ENCODE results near the gene NAA25. TPM values are rescaled to one million over a fixed set of nuclear protein-coding genes. Genes with fewer than 3 reads are reported as not detected.

The NAA25 gene
- total and polyA plus RNA-seq, 9 of the 15 experiments (the other 6 are each of a cell fraction or from before 2014, with no cell fraction given): 26.6 to 59.6 (median 48.9) TPM

- Histone ChIP-seq H3K9me1 (ENCODE audit: control insufficient read depth, insufficient read depth, low read length) (peaks cover 3% of the 10 kb centered on the region), H3K79me2 (ENCODE audit: control insufficient read depth, insufficient read depth, low read length) (peaks cover 8% of the 10 kb centered on the region), H4K20me1 (replicated peaks; ENCODE audit: control insufficient read depth, insufficient read depth, low read length) (no peaks in the 10 kb centered on the region), H3K4me1 (replicated peaks in 1 of 2; ENCODE audit: control insufficient read depth in 2 of 2, insufficient read depth in 2 of 2, low read length in 2 of 2) (peaks cover 5 to 27% of the 10 kb centered on the region in 2 experiments; a peak in 3 of 5 replicates), H3K4me2 (ENCODE audit: insufficient read depth, low read length) (no peak overlapping the region), H3K27me3 (ENCODE audit: control insufficient read depth in 2 of 2, insufficient read depth in 2 of 2, low read length in 2 of 2) (no peaks in the 10 kb centered on the region), H2AFZ (ENCODE audit: low read depth, low read length) (no peak overlapping the region), H3K4me3 (no peak overlapping the region), H3K36me3 (ENCODE audit: control insufficient read depth, insufficient read depth, low read length) (no peaks in the 10 kb centered on the region; the same call in 1 of the 3 replicates), H3K27ac (ENCODE audit: extremely low read depth, low read depth, low read length) (no peak overlapping the region), H3K9me3 (replicated peaks; ENCODE audit: control insufficient read depth, insufficient read depth, low read depth, low read length) (no peaks in the 10 kb centered on the region; the same call in 1 of the 2 replicates), H3K9ac (ENCODE audit: insufficient read depth in 1 of 2, low read depth in 2 of 2, low read length in 2 of 2) (no peak overlapping the region)
- ChIA-PET POLR2A (interaction anchor here (0.9 to 1.7 kb wide), 2 partner anchors 9 to 306 kb away, joined by 3 to 4 read pairs; partner anchors contain the start of genes ACAD10 and BRAP), CTCF (ENCODE audit: low intra/inter-chr PET ratio) (no interaction called here)
- TF ChIP-seq NFE2L1 (tag; IDR thresholded peaks at IDR 0.05; ENCODE audit: borderline replicate concordance, low read depth) (no peak), TEAD4 (IDR thresholded peaks at IDR 0.05; ENCODE audit: low read length) (peak; percentile 22; the same call in 1 of the 2 replicates), TEAD4 (CRISPR knock-in tag; IDR thresholded peaks at IDR 0.05; ENCODE audit: borderline replicate concordance) (no peak)
- intact Hi-C loops (cut with micrococcal nuclease): no loop called here
- DNase-seq (ENCODE audit: extremely low read depth in 1 of 4, low spot score in 3 of 4) (peak in 3 of 4 experiments; percentile 17 to 52 (median 39)), ATAC-seq (peak; percentile 38; the same call in 2 of the 3 replicates), FAIRE-seq (no peak)
- no TSS peak for BruUV-seq (replicated peaks)
- in situ Hi-C loops (cut with MboI): no loop called here
- 90% methylated on average over 2 of the region's 4 CpGs for WGBS (ENCODE audit: insufficient coverage, low coverage, missing lambda C conversion rate)
Measured at GRCh38 chr12:111991946-111992345, 116.6 kb downstream of the NAA25 start.

- BruUV-seq (replicated peaks): no TSS peak
- ATAC-seq: peak; percentile 14; the same call in 2 of the 3 replicates
- Histone ChIP-seq H3K9ac (ENCODE audit: insufficient read depth in 1 of 2, low read depth in 2 of 2, low read length in 2 of 2) (no peak overlapping the region), H3K4me2 (ENCODE audit: insufficient read depth, low read length) (no peak overlapping the region), H3K79me2 (ENCODE audit: control insufficient read depth, insufficient read depth, low read length) (peaks cover 4% of the 10 kb centered on the region), H3K36me3 (ENCODE audit: control insufficient read depth, insufficient read depth, low read length) (no peaks in the 10 kb centered on the region; the same call in 1 of the 3 replicates), H3K27ac (ENCODE audit: extremely low read depth, low read depth, low read length) (no peak overlapping the region), H4K20me1 (replicated peaks; ENCODE audit: control insufficient read depth, insufficient read depth, low read length) (no peaks in the 10 kb centered on the region), H3K4me1 (replicated peaks in 1 of 2; ENCODE audit: control insufficient read depth in 2 of 2, insufficient read depth in 2 of 2, low read length in 2 of 2) (peaks cover 5 to 27% of the 10 kb centered on the region in 2 experiments; a peak in 3 of 5 replicates), H3K9me1 (ENCODE audit: control insufficient read depth, insufficient read depth, low read length) (peaks cover 3% of the 10 kb centered on the region), H2AFZ (ENCODE audit: low read depth, low read length) (no peak overlapping the region), H3K9me3 (replicated peaks; ENCODE audit: control insufficient read depth, insufficient read depth, low read depth, low read length) (no peaks in the 10 kb centered on the region; the same call in 1 of the 2 replicates), H3K27me3 (ENCODE audit: control insufficient read depth in 2 of 2, insufficient read depth in 2 of 2, low read length in 2 of 2) (no peaks in the 10 kb centered on the region), H3K4me3 (no peak overlapping the region)
- FAIRE-seq: no peak
- WGBS (ENCODE audit: insufficient coverage, low coverage, missing lambda C conversion rate): 44% methylated on average over 2 of the region's 2 CpGs
- no peak for DNase-seq (ENCODE audit: extremely low read depth in 1 of 4, low spot score in 3 of 4)
- ChIA-PET POLR2A (interaction anchor here (0.9 to 1.7 kb wide), 2 partner anchors 9 to 305 kb away, joined by 3 to 4 read pairs; partner anchors contain the start of genes ACAD10 and BRAP), CTCF (ENCODE audit: low intra/inter-chr PET ratio) (no interaction called here)
- in situ Hi-C loops (cut with MboI) (no loop called here), intact Hi-C loops (cut with micrococcal nuclease) (no loop called here)
- TF ChIP-seq E2F3 (CRISPR knock-in tag; IDR thresholded peaks at IDR 0.05): no peak
- TF ChIP-seq PHF8 (IDR thresholded peaks at IDR 0.05; ENCODE audit: borderline replicate concordance, low read length): no peak
- no peak for TF ChIP-seq ETS2 (tag; IDR thresholded peaks at IDR 0.05; ENCODE audit: borderline replicate concordance, poor library complexity, severe bottlenecking)
- TF ChIP-seq ZNF239 (CRISPR knock-in tag; IDR thresholded peaks at IDR 0.05): no peak
- TF ChIP-seq HDAC1 (IDR thresholded peaks at IDR 0.05): no peak
- TF ChIP-seq SREBF2 (CRISPR knock-in tag; IDR thresholded peaks at IDR 0.05): no peak
Measured at GRCh38 chr12:111991535-111991934, 117.0 kb downstream of the NAA25 start.
